OCI-LY1 (cell line): ENCODE data around the gene PLAC8.

Source experiments
- EZH2 ChIP-seq: fragments of 200-600 bp; sonication (generic), shearing (Covaris generic); IDR thresholded peaks from 2 replicates; pipeline ENCODE4 v1.8.0; 2017; ENCODE audit warnings: borderline replicate concordance, mixed run types, mild to moderate bottlenecking, antibody characterized with exemption, low read length, moderate library complexity, mixed read lengths
- TF ChIP-seq, protein P1 (sequence below): fragments of 200-600 bp; sonication (generic), shearing (Covaris generic); IDR thresholded peaks from 2 replicates; pipeline ENCODE4 v1.5.1; 2017; ENCODE audit warnings: mild to moderate bottlenecking, antibody characterized with exemption, low read length, moderate library complexity, mixed read lengths

DNA sequence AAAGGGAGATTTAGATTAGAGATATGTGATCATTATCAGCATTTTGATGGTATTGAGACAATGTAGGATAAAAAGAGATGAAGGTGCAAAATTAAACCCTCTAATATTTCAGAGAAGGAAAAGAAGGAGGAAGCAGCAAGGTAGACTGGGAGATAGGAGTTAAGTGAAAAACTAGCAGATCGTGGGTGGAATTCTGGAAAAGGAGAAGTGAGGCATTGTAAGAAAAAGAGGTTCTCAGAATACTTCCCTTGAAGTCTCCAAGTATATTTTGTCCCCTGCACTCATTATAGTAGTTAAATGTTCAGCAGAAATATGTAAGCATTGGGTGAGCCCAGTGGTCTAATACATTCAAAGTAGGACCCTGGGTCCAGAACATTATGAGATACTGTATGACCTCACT, 49.3 kb downstream of the PLAC8 start:
- TF ChIP-seq, protein P1, sequence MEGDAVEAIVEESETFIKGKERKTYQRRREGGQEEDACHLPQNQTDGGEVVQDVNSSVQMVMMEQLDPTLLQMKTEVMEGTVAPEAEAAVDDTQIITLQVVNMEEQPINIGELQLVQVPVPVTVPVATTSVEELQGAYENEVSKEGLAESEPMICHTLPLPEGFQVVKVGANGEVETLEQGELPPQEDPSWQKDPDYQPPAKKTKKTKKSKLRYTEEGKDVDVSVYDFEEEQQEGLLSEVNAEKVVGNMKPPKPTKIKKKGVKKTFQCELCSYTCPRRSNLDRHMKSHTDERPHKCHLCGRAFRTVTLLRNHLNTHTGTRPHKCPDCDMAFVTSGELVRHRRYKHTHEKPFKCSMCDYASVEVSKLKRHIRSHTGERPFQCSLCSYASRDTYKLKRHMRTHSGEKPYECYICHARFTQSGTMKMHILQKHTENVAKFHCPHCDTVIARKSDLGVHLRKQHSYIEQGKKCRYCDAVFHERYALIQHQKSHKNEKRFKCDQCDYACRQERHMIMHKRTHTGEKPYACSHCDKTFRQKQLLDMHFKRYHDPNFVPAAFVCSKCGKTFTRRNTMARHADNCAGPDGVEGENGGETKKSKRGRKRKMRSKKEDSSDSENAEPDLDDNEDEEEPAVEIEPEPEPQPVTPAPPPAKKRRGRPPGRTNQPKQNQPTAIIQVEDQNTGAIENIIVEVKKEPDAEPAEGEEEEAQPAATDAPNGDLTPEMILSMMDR, result no peak
- TF ChIP-seq EZH2, result no peak
